Measurements from ENCODE around the gene LAMB4. TPM values are rescaled to one million over a fixed set of nuclear protein-coding genes. Genes with fewer than 3 reads are reported as not detected.

Gene LAMB4
- total and polyA plus RNA-seq, 2 donors (not counting 1 experiment from before 2014, with no cell fraction given) = not detected

GRCh38 chr7:108018668-108019067, 111.5 kb downstream of the LAMB4 start:
- H3K4me1 ChIP-seq (ENCODE audit: control insufficient read depth in 2 of 2, insufficient read depth in 2 of 2, low read length in 2 of 2) = no peaks in the 10 kb centered on the region
- no peaks in the 10 kb centered on the region for H3K9me3 ChIP-seq (ENCODE audit: control extremely low read depth in 1 of 3, control insufficient read depth in 2 of 3, insufficient read depth in 1 of 3, low read length in 2 of 3)
- H3K36me3 ChIP-seq (replicated peaks in 1 of 2; ENCODE audit: control extremely low read depth in 1 of 2, control insufficient read depth in 1 of 2, extremely low read depth in 1 of 2, insufficient read depth in 2 of 2, low read length in 1 of 2) = no peaks in the 10 kb centered on the region
- no peak overlapping the region for H2AFZ ChIP-seq (ENCODE audit: insufficient read depth, low read depth, low read length, poor library complexity, severe bottlenecking)
- Mint-ChIP-seq H3K4me1 (no peaks in the 10 kb centered on the region), H3K27me3 (peaks cover 36% of the 10 kb centered on the region), H3K27ac (no peak overlapping the region), H3K9me3 (ENCODE audit: insufficient read depth) (no peaks in the 10 kb centered on the region), H3K4me3 (no peak overlapping the region)
- H3K79me2 ChIP-seq (ENCODE audit: control insufficient read depth, insufficient read depth, low read length) = no peaks in the 10 kb centered on the region
- no peak for TF ChIP-seq CTCF (IDR thresholded peaks at IDR 0.05)
- TF ChIP-seq EZH2 (IDR thresholded peaks at IDR 0.05; ENCODE audit: borderline replicate concordance, insufficient read depth, low read depth, low read length, poor library complexity, severe bottlenecking) = no peak
- H4K20me1 ChIP-seq (ENCODE audit: control insufficient read depth, insufficient read depth, low read length, poor library complexity, severe bottlenecking) = no peaks in the 10 kb centered on the region
- WGBS (ENCODE audit: insufficient coverage) = no CpG with 5 or more reads among the region's 4 CpGs
- intact Hi-C loops (cut with micrococcal nuclease) = no loop called here
- no peak overlapping the region for H3K4me3 ChIP-seq (ENCODE audit: control extremely low read depth in 1 of 5, extremely low read depth in 1 of 5, insufficient read depth in 1 of 5, low read depth in 2 of 5, low read length in 4 of 5)
- ChIA-PET POLR2A (no interaction called here), CTCF (no interaction called here)
- no peak overlapping the region for H3K27ac ChIP-seq (ENCODE audit: low read length in 2 of 2)
- DNase-seq (no peak), ATAC-seq (ENCODE audit: low read depth) (no peak)
- H3K4me2 ChIP-seq (replicated peaks; ENCODE audit: low read depth, low read length, poor library complexity, severe bottlenecking) = no peak overlapping the region
- peaks cover 0 to 5% (median 0%) of the 10 kb centered on the region in 4 experiments for H3K27me3 ChIP-seq (replicated peaks in 1 of 4; ENCODE audit: control extremely low read depth in 1 of 4, control insufficient read depth in 3 of 4, insufficient read depth in 4 of 4, low read length in 3 of 4)
- H3K9ac ChIP-seq (ENCODE audit: low read length) = no peak overlapping the region

GRCh38 chr7:108017776-108018151, 112.4 kb downstream of the LAMB4 start:
- no peak for TF ChIP-seq EZH2 (IDR thresholded peaks at IDR 0.05; ENCODE audit: borderline replicate concordance, insufficient read depth, low read depth, low read length, poor library complexity, severe bottlenecking)
- no peak for TF ChIP-seq CTCF (IDR thresholded peaks at IDR 0.05)
- no peak overlapping the region for H3K9ac ChIP-seq (ENCODE audit: low read length)
- no peak overlapping the region for H3K27ac ChIP-seq (ENCODE audit: low read length in 2 of 2)
- ChIA-PET CTCF (no interaction called here), POLR2A (no interaction called here)
- H2AFZ ChIP-seq (ENCODE audit: insufficient read depth, low read depth, low read length, poor library complexity, severe bottlenecking) = no peak overlapping the region
- WGBS (ENCODE audit: insufficient coverage) = 84% methylated on average over 3 of the region's 4 CpGs
- H3K4me2 ChIP-seq (replicated peaks; ENCODE audit: low read depth, low read length, poor library complexity, severe bottlenecking) = no peak overlapping the region
- DNase-seq (no peak), ATAC-seq (ENCODE audit: low read depth) (no peak)
- H3K4me1 Mint-ChIP-seq = no peaks in the 10 kb centered on the region
- H4K20me1 ChIP-seq (ENCODE audit: control insufficient read depth, insufficient read depth, low read length, poor library complexity, severe bottlenecking) = no peaks in the 10 kb centered on the region
- peaks cover 36% of the 10 kb centered on the region for H3K27me3 Mint-ChIP-seq
- H3K27ac Mint-ChIP-seq = no peak overlapping the region
- H3K4me3 Mint-ChIP-seq = no peak overlapping the region
- no peaks in the 10 kb centered on the region for H3K4me1 ChIP-seq (ENCODE audit: control insufficient read depth in 2 of 2, insufficient read depth in 2 of 2, low read length in 2 of 2)
- no peaks in the 10 kb centered on the region for H3K36me3 ChIP-seq (replicated peaks in 1 of 2; ENCODE audit: control extremely low read depth in 1 of 2, control insufficient read depth in 1 of 2, extremely low read depth in 1 of 2, insufficient read depth in 2 of 2, low read length in 1 of 2)
- no peaks in the 10 kb centered on the region for H3K9me3 Mint-ChIP-seq (ENCODE audit: insufficient read depth)
- no peaks in the 10 kb centered on the region for H3K9me3 ChIP-seq (ENCODE audit: control extremely low read depth in 1 of 3, control insufficient read depth in 2 of 3, insufficient read depth in 1 of 3, low read length in 2 of 3)
- H3K27me3 ChIP-seq (replicated peaks in 1 of 4; ENCODE audit: control extremely low read depth in 1 of 4, control insufficient read depth in 3 of 4, insufficient read depth in 4 of 4, low read length in 3 of 4) = peaks cover 0 to 8% (median under 1%) of the 10 kb centered on the region in 4 experiments
- intact Hi-C loops (cut with micrococcal nuclease) = no loop called here
- no peak overlapping the region for H3K4me3 ChIP-seq (ENCODE audit: control extremely low read depth in 1 of 5, extremely low read depth in 1 of 5, insufficient read depth in 1 of 5, low read depth in 2 of 5, low read length in 4 of 5)
- no peaks in the 10 kb centered on the region for H3K79me2 ChIP-seq (ENCODE audit: control insufficient read depth, insufficient read depth, low read length)
